Measurements from ENCODE around the gene GMPS. TPM values are rescaled to one million over a fixed set of nuclear protein-coding genes. Genes with fewer than 3 reads are reported as not detected.
"Not testable (repeated sequence)": the region's sequence is repeated elsewhere in the genome, so short reads cannot be mapped to it uniquely, and the experiment has no call there.

Gene GMPS
- polyA plus RNA-seq, 3 donors, result 14.3 to 43.4 (median 27.4) TPM

GRCh38 chr3:155861476-155862183 lies 8.8 kb upstream of the GMPS start:
- no peak overlapping the region for H3K4me2 ChIP-seq (replicated peaks; ENCODE audit: extremely low read depth, low read length, poor library complexity, severe bottlenecking)
- Mint-ChIP-seq H3K4me3 (no peak overlapping the region), H3K36me3 (no peaks in the 10 kb centered on the region), H3K9me3 (peaks cover 0 to 4% (median 0%) of the 10 kb centered on the region in 7 donors), H3K27ac (no peak overlapping the region), H3K27me3 (ENCODE audit: low read depth in 3 of 3) (peaks cover 0 to 7% (median 1%) of the 10 kb centered on the region in 3 donors), H3K4me1 (peaks cover 14% of the 10 kb centered on the region)
- no peak overlapping the region for H3K9ac ChIP-seq (ENCODE audit: insufficient read depth, low read length, poor library complexity, severe bottlenecking)
- no peak for DNase-seq
- no peaks in the 10 kb centered on the region for H3K79me2 ChIP-seq (ENCODE audit: insufficient read depth, low read length)
- intact Hi-C loops (cut with micrococcal nuclease), result loop anchor here in 1 of 2 donors (10.0 kb wide), 1 partner anchor 1537 kb away; the partner anchor contains the start of gene DHX36
- H2AFZ ChIP-seq (ENCODE audit: insufficient read depth, low read depth, low read length, poor library complexity, severe bottlenecking), result peak overlapping the region; percentile 33
- no peak overlapping the region for H3K27ac ChIP-seq (ENCODE audit: low read depth in 1 of 2, low read length in 2 of 2)
- H3K4me3 ChIP-seq (replicated peaks in 1 of 3; ENCODE audit: low read depth in 2 of 3, low read length in 3 of 3), result no peak overlapping the region
- TF ChIP-seq CTCF (IDR thresholded peaks at IDR 0.05), result no peak
- H3K27me3 ChIP-seq (ENCODE audit: control insufficient read depth in 2 of 2, insufficient read depth in 2 of 2, low read length in 2 of 2), result no peaks in the 10 kb centered on the region
- H4K20me1 ChIP-seq (ENCODE audit: insufficient read depth, low read length), result no peaks in the 10 kb centered on the region
- H3K4me1 ChIP-seq (ENCODE audit: control insufficient read depth in 1 of 2, insufficient read depth in 2 of 2, low read length in 2 of 2), result no peaks in the 10 kb centered on the region
- H3K9me3 ChIP-seq (replicated peaks in 1 of 2; ENCODE audit: control insufficient read depth in 1 of 2, insufficient read depth in 1 of 2, low read length in 2 of 2), result no peaks in the 10 kb centered on the region
- no CpG with 5 or more reads among the region's 2 CpGs for WGBS (ENCODE audit: insufficient coverage)
- H3K36me3 ChIP-seq (replicated peaks in 1 of 2; ENCODE audit: control insufficient read depth in 1 of 2, insufficient read depth in 2 of 2, low read length in 2 of 2), result no peaks in the 10 kb centered on the region

- H3K4me2 ChIP-seq (replicated peaks; ENCODE audit: extremely low read depth, low read length, poor library complexity, severe bottlenecking); H2AFZ ChIP-seq (ENCODE audit: insufficient read depth, low read depth, low read length, poor library complexity, severe bottlenecking); H3K27ac ChIP-seq (ENCODE audit: low read depth in 1 of 2, low read length in 2 of 2); H3K9ac ChIP-seq (ENCODE audit: insufficient read depth, low read length, poor library complexity, severe bottlenecking); H3K4me1 ChIP-seq (ENCODE audit: control insufficient read depth in 1 of 2, insufficient read depth in 2 of 2, low read length in 2 of 2); H3K36me3 ChIP-seq (replicated peaks in 1 of 2; ENCODE audit: control insufficient read depth in 1 of 2, insufficient read depth in 2 of 2, low read length in 2 of 2); H3K4me3 ChIP-seq (replicated peaks in 1 of 3; ENCODE audit: low read depth in 2 of 3, low read length in 3 of 3); H3K27me3 ChIP-seq (ENCODE audit: control insufficient read depth in 2 of 2, insufficient read depth in 2 of 2, low read length in 2 of 2); H4K20me1 ChIP-seq (ENCODE audit: insufficient read depth, low read length); H3K36me3 Mint-ChIP-seq; H3K9me3 Mint-ChIP-seq; H3K4me3 Mint-ChIP-seq; H3K27me3 Mint-ChIP-seq (ENCODE audit: low read depth in 3 of 3); H3K9me3 ChIP-seq (replicated peaks in 1 of 2; ENCODE audit: control insufficient read depth in 1 of 2, insufficient read depth in 1 of 2, low read length in 2 of 2); H3K79me2 ChIP-seq (ENCODE audit: insufficient read depth, low read length); H3K27ac Mint-ChIP-seq: not testable (repeated sequence)
- WGBS (ENCODE audit: insufficient coverage), result 74% methylated on average over 10 of the region's 12 CpGs
- intact Hi-C loops (cut with micrococcal nuclease), result loop anchor here in 1 of 2 donors (10.0 kb wide), 1 partner anchor 1538 kb away; the partner anchor contains the start of gene DHX36
- H3K4me1 Mint-ChIP-seq, result peaks cover 14% of the 10 kb centered on the region
- peak in 2 of 3 donors; percentile 42 to 70 for DNase-seq
Observed at GRCh38 chr3:155862290-155862982, 8.0 kb upstream of the GMPS start.

Data from CD14-positive monocyte (primary cell).